Midbrain (tissue), 1 donor: ENCODE data around the gene NFIA.

Experiments
- DNase-seq: peaks from one replicate; lab custom pipeline; 2025; lab: John Stamatoyannopoulos, UW

The NFIA gene

DNA sequence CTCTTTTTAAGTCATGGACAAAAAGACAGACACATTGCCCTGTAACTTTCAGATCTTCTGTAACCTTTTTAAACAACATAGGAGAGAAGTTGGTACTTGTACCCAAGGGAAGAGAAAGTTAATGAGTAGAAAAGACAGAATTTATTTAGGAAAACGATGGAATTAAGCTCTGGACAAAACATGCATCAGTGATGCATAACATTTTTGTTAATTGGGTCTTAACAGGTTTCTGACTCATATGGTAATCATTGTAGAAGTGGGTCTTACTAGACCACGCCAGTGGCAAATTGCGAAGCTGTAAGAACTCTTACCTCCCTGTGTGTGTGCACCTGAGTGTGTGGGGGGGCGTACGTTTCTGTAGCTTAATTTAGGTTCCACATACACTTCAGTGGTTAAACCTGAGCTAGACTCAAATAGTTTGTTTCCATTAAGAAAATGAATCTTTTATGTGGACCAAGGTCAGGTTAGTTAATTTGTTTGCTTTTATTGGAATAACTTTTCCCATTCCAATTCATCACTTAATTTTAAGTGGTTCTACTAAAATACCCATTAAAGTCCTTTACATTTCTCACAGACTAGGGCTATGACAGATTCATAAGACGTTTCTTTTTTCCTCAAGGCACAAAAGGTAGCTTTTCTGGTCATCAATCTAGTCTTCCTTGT lies 48.1 kb downstream of the NFIA start:
- DNase-seq: no peak

DNA sequence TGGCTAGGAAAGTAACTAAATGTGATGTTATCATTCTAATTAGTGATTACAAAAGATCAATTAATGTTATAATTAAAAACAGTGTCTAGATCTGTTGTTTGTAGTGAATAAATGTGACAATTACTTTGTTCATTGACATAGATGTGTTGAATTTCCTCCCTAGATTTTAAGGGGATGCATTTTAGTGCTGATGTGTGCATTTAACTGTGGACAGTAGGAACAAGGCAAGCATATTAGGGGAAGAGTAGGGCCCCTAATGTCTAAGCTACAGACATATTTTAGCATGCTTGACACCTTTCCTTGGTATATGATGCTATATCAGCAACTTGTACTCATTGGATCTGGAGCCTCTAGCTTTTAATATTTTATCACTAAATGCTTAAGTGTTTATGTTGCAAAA lies 48.9 kb downstream of the NFIA start:
- no peak for DNase-seq

DNA sequence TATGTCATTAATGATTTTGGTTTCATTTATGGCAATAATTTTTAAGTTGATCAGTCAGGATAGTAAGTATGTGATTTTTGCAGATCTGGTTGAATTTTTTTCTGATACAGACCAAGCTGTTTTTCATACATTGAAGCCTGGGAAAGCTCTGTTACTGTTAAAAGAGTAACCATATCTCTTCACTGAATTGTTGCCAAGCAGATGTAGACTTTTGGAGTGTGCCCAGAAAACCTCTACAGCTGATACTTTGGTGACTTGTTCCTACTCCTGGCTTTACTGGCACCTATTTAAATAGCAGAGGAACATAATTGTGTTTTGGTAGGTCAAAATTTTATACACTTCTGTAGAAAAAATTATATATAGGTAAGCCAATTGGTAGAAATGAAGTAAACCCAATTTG lies 49.4 kb downstream of the NFIA start:
- no peak for DNase-seq

DNA sequence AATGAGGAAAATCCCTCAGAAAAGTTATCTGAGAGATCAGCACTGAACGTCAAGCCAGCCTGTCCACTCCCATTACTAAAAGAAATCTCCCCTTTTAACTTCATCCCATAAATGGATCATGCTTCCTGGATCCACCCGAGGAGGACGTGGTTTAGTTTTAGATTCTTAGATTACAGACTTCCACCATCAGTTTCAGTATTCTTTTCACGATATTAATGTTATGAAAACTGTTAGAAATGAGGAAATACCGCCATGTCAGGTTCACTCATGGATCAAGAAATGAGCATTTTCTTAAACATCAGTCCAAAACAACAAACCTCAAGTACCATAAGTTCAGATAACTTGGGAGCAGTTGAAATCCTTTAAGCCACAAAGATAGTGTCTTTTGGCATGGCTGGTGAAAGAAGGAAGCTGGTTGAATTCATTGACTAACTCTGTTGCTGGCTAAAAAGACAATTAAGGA lies 49.8 kb downstream of the NFIA start:
- no peak for DNase-seq

DNA sequence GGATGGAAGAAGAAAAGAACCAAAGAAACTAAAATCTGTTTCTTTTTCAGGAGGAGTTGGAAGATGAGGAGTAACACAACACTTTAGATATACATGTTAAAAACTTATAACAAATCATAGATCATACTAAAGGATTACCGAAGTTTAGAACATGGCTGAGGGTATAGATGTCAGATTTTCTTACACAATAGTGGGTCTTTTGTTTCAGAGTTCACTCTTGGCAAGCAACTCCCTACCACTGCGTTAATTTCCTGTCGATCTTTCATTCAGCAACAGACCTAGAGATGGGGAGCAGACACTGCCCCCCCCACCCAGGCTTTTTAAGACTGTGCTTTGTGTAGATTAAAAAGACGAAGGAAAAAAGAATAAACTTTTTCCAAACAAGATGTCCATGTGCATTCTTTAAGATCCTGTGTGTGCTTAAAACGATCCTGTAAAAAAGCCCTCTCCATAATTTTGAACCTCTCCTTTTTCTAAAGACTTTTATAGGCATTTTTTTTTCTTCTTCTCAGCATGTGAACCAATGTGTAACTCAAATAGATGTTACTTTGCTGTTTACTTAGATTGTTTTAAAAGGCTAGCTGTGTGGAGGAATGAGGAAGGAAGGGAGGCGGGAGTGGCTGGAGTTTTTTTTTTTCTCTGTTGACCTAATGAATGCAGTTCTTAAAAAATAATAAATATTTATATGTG lies 50.4 kb downstream of the NFIA start:
- no peak for DNase-seq

DNA sequence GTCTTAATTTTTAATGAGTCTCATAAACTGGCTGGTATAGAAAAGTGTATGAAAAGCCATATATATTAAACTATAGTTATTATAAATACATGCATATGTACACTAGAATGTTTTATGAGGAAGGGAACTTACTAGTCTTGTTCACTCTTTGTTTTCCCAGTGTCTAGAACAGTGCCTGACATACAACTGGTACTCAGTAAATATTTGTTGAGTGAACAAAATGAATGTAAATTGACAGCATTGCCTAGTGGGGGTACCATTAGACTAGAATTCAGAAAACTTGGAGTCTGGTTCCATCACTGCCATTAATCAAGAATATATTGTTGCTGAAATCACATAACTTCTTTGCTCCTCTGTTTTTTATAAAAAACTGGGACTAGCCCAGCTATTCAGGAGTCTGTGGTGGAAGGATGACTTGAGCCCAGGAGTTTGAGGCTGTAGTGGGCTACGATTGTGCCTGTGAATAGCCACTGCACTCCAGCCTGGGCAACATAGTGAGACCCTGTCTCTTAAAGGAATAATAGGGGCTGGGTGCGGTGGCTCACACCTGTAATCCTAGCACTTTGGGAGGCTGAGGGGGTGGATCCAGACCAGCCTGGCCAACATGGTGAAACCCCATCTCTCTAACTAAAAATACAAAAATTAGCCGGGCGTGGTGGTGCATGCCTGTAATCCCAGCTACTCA lies 51.1 kb downstream of the NFIA start:
- DNase-seq: no peak

DNA sequence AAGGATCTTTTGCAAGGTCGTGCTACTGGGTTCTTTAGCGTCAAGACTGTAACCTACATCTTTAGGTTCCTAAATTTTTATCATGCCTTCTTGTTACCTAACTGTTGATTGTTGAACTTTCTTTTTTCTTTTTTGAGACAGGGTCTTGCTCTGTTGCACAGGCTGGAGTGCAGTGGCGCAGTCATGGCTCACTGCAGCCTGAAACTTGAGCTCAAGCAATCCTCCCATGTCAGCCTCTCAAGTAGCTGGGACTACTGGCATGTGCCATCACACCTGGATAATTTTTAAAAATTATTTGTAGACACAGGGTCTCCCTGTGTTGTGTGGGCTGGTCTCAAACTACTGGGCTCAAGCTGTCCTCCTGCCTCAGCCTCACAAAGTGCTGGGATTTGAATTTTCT lies 52.9 kb downstream of the NFIA start:
- no peak for DNase-seq

DNA sequence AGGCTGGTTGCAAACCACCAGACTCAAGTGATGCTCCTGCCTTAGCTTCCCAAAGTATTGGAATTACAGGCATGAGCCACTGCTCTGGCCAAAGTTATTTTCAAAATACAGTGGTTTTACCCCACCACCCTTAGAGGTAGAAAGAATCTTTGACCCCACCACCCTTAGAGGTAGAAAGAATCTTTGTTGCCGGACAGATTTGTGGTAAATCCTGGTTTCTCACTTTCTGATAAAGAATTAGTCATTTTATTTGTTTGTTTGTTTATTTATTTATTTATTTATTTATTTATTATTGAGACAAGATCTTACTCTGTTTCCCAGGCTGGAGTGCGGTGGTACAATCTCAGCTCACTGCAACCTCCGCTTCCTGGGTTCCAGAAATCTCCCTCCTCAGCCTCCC lies 55.9 kb downstream of the NFIA start:
- no peak for DNase-seq

DNA sequence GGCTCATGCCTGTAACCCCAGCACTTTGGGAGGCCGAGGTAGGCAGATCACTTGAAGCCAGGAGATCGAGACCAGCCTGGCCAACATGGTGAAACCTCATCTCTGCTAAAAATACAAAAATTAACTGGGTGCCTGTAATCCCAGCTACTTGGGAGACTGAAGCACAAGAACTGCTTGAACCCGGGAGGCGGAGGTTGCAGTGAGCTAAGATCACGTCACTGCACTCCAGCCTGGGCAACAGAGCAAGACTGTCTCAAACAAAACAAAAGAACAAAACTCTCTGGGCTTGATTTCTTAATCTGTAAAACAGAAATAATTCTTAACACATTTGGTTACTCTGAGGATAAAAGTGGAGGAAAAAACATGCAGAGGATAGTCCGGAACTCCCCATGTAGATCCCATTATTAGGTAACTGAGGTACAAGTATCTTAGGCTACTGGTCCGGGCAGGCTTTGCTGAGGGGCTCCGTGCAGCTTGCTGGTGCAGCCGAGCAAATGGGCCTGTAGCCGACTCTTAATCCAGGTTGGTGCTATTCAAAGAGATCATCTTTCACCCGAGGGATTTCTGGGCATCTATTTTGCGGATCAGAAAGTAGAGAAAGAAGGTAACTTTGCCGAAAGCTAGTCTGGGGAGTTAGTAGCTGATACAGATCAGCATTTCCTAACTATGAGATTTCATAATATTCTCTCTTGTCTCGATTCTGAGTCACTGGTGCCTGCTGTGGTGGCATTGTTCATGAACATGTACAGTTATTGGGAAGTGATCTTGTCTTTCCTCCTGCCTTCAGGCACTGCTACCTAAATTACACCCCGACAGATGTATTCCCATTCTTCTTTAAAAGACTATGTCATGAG lies 56.8 kb downstream of the NFIA start:
- DNase-seq: no peak

DNA sequence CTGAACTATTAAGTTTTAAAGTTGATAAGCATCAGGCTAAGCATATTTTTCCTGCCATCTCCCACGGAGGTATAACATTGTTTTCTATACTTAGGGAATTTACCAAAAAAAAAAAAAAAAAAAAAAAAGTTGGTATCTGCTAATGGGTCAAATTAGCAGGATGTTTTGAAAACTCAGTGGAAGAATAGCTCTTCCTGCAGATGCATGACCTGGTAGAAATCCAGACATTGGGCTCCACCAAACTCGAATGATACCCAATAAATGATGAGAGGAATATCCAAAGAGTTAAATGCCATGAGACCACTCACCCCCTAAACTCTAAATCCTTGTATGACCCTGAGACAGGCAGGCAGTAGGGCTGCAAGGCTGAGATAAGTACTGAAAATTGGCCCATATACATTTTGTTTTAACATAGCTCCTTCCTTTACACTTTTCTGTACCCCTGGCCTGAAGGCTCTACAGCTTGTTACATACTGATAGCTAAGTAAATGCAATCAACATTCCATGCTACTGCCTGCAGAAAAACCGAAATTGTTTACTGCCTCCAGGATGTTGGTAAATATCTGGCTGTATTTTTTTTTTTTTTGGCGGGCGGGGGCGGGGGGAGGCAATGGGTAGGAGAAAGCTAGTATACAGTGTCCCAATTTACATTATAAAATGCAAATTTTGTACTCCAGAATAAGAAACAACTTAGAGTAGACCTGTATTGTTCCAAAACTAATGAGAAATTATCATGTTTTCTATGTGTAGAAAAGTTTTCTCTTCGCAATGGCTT lies 57.6 kb downstream of the NFIA start:
- no peak for DNase-seq

DNA sequence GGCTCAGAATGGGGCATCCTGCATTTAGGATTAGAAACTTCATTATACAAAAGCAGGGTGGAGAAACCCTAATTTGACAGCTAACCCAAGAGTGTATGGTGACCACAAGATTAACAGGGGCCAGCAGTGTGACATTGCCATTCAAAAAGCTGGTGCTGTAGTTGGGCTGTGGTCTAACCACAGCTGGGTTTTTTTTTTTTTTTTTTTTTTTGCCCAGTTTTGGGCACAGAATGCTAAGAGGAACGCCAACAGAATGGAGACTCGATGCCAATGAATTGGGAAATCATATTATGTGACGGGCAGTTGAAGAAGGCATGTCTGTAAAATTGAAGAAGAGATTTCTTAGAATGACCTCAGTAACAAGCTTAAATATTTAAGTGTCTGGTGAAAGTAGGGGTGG lies 58.4 kb downstream of the NFIA start:
- DNase-seq: no peak

DNA sequence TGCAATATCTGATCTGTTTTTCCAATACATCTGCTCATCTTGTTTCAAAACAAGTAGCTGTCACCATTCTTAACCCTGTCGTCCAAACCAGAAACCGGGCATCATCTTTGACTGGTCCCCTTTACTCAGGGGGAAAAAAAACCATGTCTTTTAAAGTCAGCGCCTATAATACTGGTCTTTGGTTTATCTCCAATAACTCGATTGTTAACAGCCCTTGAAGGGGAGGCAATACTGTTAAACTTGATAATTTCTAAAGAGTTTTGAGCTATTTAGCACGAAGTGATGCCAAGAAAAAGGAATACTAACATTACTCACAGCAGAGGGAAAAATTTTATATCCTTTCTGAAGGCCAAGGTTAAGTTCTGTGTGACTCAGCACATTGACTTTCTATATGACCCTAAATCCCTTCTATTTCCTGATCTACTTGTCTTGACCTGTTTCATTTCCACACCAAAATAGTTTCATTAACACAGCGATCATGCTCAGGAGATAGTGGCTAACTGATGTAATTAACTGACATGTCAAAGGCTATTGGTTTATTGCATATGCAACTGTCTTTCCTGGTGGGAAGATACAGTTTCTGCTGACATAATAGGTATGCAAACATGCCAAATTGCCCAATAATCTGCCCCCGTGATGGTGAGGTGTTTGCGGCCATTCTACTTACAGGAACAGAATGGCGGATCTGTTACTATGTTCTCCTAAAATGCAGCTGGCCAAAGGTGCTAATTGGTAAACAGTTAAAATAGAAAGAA lies 59.1 kb downstream of the NFIA start:
- DNase-seq: no peak

DNA sequence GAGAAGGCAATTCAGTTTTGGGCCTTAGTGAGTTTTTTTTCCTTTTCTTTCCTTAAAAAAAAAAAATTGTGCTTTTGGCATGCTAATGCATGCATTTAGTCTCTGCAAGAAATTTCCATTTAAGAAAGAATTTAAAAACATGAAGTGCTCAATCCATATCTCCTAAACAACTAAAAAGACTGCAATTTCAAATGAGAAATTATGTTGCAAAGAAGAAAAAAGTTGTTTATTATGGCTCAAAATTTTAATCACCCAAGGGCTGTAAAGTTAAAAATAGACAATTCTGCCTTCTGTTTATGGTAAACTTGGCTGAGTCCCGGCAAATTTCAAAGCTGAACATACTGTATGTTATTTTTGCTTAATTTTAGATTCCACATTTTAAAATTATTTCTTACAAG lies 59.7 kb downstream of the NFIA start:
- no peak for DNase-seq

DNA sequence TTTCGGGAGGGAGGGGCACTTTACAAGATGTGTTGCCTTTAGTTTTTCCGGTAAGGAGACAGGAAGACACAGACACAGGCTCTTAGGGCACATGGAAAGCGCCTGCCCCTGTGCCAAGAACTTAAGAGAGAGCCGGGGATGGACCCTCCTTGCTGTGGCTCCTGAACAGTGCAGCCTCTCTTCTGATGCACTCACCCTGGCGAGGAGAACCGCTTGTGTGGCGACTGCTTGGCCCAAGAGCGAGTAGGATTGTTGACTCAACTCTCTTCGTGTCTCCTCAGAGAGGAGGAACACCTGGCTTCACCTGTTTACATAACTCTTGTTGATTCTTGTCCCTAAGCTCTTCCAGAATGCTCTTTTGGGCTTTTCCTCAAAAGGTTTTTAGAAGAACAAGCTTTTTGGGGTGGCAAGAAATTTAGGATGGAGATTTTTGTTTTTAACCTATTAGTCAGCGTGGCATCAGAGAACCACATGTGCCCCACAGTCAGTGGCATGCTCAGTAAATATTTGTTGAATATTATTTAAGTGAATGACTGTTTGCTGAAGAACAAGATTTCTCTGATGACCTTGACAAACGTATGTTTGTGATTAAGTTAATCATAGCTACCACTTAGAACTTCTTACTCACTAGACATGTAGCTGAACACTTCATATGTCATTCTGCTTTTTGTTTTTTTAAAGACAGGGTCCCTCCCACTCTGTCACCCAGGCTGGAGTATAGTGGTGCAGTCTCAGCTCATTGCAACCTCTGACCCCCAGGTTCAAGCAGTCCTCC lies 60.6 kb downstream of the NFIA start:
- DNase-seq: no peak

DNA sequence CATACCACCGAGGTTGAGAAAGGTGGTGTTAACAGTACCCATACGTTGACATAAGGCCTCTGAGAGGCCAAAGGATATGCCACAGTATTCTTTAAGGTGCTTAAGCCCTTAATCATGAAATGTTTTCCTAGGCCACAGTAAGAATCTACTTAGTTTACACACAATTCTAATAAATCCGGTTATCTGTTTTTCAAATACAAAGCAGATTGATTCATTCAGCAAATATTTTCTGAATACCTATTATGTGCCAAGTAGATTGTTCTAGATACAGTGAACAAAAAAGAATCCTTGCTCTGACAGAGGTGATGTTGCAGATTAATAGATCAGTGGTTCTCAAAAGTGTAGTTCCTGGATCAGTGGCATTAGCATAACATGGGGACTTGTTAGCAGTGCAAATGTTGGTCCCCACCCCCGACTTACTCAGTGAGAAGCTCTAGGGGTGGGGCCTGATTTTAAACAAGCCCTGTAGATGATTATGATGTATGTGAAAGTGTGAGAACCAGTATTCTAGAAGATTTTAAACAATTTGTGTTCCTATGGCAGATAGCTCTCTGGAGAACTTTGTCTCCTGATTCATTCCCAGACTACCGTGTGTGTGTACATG lies 61.6 kb downstream of the NFIA start:
- DNase-seq: no peak

DNA sequence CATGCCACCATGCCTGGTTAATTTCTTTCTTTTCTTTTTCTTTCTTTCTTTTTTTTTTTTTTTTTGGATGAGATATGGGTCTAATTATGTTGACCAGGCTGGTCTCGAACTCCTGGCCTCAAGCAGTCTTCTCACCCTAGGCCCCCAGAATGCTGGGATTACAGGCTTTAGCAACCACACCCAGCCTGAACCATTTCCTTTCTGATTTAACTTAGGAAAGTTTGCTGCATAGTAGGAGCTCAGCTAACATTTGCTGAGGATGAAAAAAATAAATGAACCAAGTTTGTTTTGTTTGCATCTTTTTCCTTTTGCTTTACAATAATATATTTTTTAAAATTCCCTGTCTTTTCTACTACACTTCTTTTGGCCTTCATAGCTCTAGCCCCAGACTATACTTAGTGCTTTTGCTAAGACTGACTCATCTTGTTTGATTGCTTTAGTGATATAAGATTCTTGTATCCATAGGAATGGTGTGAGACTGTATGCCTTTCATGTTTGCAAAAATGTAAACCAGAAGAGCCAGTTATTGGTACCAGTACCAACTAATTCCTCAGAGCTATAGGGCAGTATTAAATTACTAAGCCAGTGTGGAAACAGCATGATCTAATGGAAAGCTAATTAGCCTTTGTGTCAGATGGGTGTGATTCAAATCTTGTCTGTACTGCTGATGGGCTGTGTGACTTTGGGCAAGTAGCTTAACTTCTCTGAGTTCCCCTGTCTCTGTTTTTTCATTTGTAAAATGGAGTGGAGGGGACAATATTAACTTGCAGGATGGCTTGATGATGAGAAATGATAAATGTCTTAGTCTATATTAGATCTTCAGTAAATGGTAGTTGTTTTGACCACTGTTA lies 66.9 kb downstream of the NFIA start:
- no peak for DNase-seq

DNA sequence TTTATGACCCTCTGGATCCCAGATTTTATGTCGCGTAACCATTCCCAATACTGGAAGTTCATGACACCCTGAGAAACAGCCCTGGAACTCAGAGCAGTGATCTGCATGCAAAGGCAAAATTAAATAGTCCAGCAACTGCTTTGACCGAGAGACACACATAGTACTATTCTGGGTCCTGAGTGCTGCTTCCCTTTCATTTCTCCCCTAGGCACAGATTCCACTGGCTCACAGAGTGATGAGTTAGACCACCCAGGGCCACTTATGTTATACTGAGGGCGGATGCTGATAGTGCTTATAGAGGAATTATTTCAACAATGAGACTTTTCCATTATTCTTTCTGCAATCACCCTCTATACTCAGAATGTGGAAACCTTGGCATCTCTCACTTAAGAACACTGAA lies 69.2 kb downstream of the NFIA start:
- no peak for DNase-seq

DNA sequence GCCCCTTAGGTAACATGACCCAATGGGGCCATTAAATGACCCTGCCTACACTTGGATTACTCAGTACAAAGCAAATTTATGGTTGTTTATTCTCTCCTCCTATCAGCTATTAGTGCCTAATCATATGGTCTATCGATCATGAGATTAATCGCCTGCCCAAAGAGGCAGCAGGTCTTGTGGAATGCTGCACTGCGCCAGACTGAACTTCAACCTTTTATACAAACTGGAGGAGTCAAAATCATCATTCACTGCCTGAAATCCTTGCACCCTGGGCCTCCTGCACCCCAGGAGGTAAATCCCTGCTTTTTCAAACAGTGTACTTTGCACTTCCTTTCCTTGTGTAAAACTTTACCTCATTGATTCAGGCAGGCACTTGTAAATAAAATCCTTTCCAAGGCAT lies 69.7 kb downstream of the NFIA start:
- no peak for DNase-seq
